ENCODE data around the gene CDH4. TPM values are rescaled to one million over a fixed set of nuclear protein-coding genes. Genes with fewer than 3 reads are reported as not detected.

The CDH4 gene
- total RNA-seq, 1 donor from 2014 or later: 39.7 TPM

GRCh38 chr20:61664556-61665320, 412.7 kb downstream of the CDH4 start:
- no peak overlapping the region for H3K4me3 ChIP-seq (ENCODE audit: low read depth, low read length)
- DNase-seq (ENCODE audit: low read depth): no peak
- TF ChIP-seq CTCF (IDR thresholded peaks at IDR 0.05; ENCODE audit: insufficient read depth, low read length, poor library complexity, severe bottlenecking): no peak
- no peaks in the 10 kb centered on the region for H3K27me3 ChIP-seq (ENCODE audit: control insufficient read depth, insufficient read depth, low read length)
- H3K36me3 ChIP-seq (ENCODE audit: control insufficient read depth, insufficient read depth, low read length): no peaks in the 10 kb centered on the region

- DNase-seq (ENCODE audit: low read depth): no peak
- no peak overlapping the region for H3K4me3 ChIP-seq (ENCODE audit: low read depth, low read length)
- H3K27me3 ChIP-seq (ENCODE audit: control insufficient read depth, insufficient read depth, low read length): no peaks in the 10 kb centered on the region
- no peaks in the 10 kb centered on the region for H3K36me3 ChIP-seq (ENCODE audit: control insufficient read depth, insufficient read depth, low read length)
- no peak for TF ChIP-seq CTCF (IDR thresholded peaks at IDR 0.05; ENCODE audit: insufficient read depth, low read length, poor library complexity, severe bottlenecking)
Observed at GRCh38 chr20:61665528-61666470, 413.7 kb downstream of the CDH4 start.

GRCh38 chr20:61666471-61666832, 414.4 kb downstream of the CDH4 start:
- H3K27me3 ChIP-seq (ENCODE audit: control insufficient read depth, insufficient read depth, low read length): no peaks in the 10 kb centered on the region
- DNase-seq (ENCODE audit: low read depth): no peak

GRCh38 chr20:61667056-61667792, 415.2 kb downstream of the CDH4 start:
- no peaks in the 10 kb centered on the region for H3K27me3 ChIP-seq (ENCODE audit: control insufficient read depth, insufficient read depth, low read length)
- TF ChIP-seq CTCF (IDR thresholded peaks at IDR 0.05; ENCODE audit: insufficient read depth, low read length, poor library complexity, severe bottlenecking): no peak
- no peak for DNase-seq (ENCODE audit: low read depth)
- no peak overlapping the region for H3K4me3 ChIP-seq (ENCODE audit: low read depth, low read length)
- no peaks in the 10 kb centered on the region for H3K36me3 ChIP-seq (ENCODE audit: control insufficient read depth, insufficient read depth, low read length)

More at GRCh38 chr20:61666471-61666832, 414.4 kb downstream of the CDH4 start:
- no peak overlapping the region for H3K4me3 ChIP-seq (ENCODE audit: low read depth, low read length)
- no peaks in the 10 kb centered on the region for H3K36me3 ChIP-seq (ENCODE audit: control insufficient read depth, insufficient read depth, low read length)
- TF ChIP-seq CTCF (IDR thresholded peaks at IDR 0.05; ENCODE audit: insufficient read depth, low read length, poor library complexity, severe bottlenecking): no peak

GRCh38 chr20:61668065-61668650, 416.1 kb downstream of the CDH4 start:
- no peak for DNase-seq (ENCODE audit: low read depth)
- Histone ChIP-seq H3K36me3 (ENCODE audit: control insufficient read depth, insufficient read depth, low read length) (no peaks in the 10 kb centered on the region), H3K27me3 (ENCODE audit: control insufficient read depth, insufficient read depth, low read length) (no peaks in the 10 kb centered on the region), H3K4me3 (ENCODE audit: low read depth, low read length) (no peak overlapping the region)
- TF ChIP-seq CTCF (IDR thresholded peaks at IDR 0.05; ENCODE audit: insufficient read depth, low read length, poor library complexity, severe bottlenecking): no peak
